Osteocyte (in vitro differentiated cells): ENCODE results near the gene TIGD6. TPM values are rescaled to one million over a fixed set of nuclear protein-coding genes. Genes with fewer than 3 reads are reported as not detected.

ENCODE experiments used
- DNase-seq: peaks from one replicate; pipeline ENCODE4 v3.0.0; 2021; ENCODE audit warnings: mixed read lengths; ENCODE audit not compliant: unreplicated experiment; ENCODE audit errors: extremely low spot score
- H3K27ac Mint-ChIP-seq: one replicate; pipeline ENCODE4 v1.8.0; 2021; ENCODE audit warnings: mild to moderate bottlenecking, mixed read lengths; ENCODE audit not compliant: unreplicated experiment
- H3K27me3 Mint-ChIP-seq: one replicate; pipeline ENCODE4 v1.8.0; 2021; ENCODE audit warnings: mixed read lengths; ENCODE audit not compliant: unreplicated experiment
- H3K36me3 Mint-ChIP-seq: one replicate; pipeline ENCODE4 v1.8.0; 2021; ENCODE audit warnings: mixed read lengths; ENCODE audit not compliant: unreplicated experiment
- H3K4me1 Mint-ChIP-seq: one replicate; pipeline ENCODE4 v1.8.0; 2021; ENCODE audit warnings: mixed read lengths; ENCODE audit not compliant: unreplicated experiment
- H3K4me3 Mint-ChIP-seq: one replicate; pipeline ENCODE4 v1.8.0; 2021; ENCODE audit warnings: mild to moderate bottlenecking, moderate library complexity, mixed read lengths; ENCODE audit not compliant: unreplicated experiment
- H3K9me3 Mint-ChIP-seq: one replicate; pipeline ENCODE4 v1.8.0; 2021; ENCODE audit warnings: mixed read lengths; ENCODE audit not compliant: unreplicated experiment
- CTCF ChIP-seq: fragments of 200-600 bp; sonication (generic); IDR thresholded peaks from 2 replicates; pipeline ENCODE4 v1.5.0; 2021; ENCODE audit warnings: antibody characterized with exemption, mild to moderate bottlenecking, moderate library complexity
- total RNA-seq: library from RNA; stranded (reverse); gene quantifications from 2 replicates; pipeline ENCODE4 v1.2.1, GENCODE V29; 2021

Gene TIGD6
- total RNA-seq, 1 donor from 2014 or later, result 5.9 TPM

- Mint-ChIP-seq H3K27me3 (no peaks in the 10 kb centered on the region), H3K36me3 (no peaks in the 10 kb centered on the region), H3K4me3 (peak overlapping the region; percentile 88), H3K4me1 (peaks cover 52% of the 10 kb centered on the region), H3K9me3 (no peaks in the 10 kb centered on the region), H3K27ac (peak overlapping the region; percentile 99)
- no peak for DNase-seq
- peak; percentile 62 for TF ChIP-seq CTCF
Observed at GRCh38 chr5:149959406-149960236, 40.8 kb downstream of the TIGD6 start.

- no peak for DNase-seq
- Mint-ChIP-seq H3K9me3 (no peaks in the 10 kb centered on the region), H3K4me3 (no peak overlapping the region), H3K36me3 (no peaks in the 10 kb centered on the region), H3K27me3 (no peaks in the 10 kb centered on the region), H3K4me1 (peaks cover 53% of the 10 kb centered on the region), H3K27ac (no peak overlapping the region)
- TF ChIP-seq CTCF, result no peak
Observed at GRCh38 chr5:149957855-149958254, 42.6 kb downstream of the TIGD6 start.

- H3K4me3 Mint-ChIP-seq, result no peak overlapping the region
- H3K36me3 Mint-ChIP-seq, result no peaks in the 10 kb centered on the region
- peak overlapping the region; percentile 45 for H3K27ac Mint-ChIP-seq
- peaks cover 45% of the 10 kb centered on the region for H3K4me1 Mint-ChIP-seq
- H3K27me3 Mint-ChIP-seq, result no peaks in the 10 kb centered on the region
- TF ChIP-seq CTCF, result no peak
- no peaks in the 10 kb centered on the region for H3K9me3 Mint-ChIP-seq
- no peak for DNase-seq
Observed at GRCh38 chr5:149956685-149957084, 43.8 kb downstream of the TIGD6 start.

- Mint-ChIP-seq H3K9me3 (no peaks in the 10 kb centered on the region), H3K4me1 (peaks cover 33% of the 10 kb centered on the region), H3K27ac (no peak overlapping the region), H3K36me3 (no peaks in the 10 kb centered on the region), H3K27me3 (no peaks in the 10 kb centered on the region), H3K4me3 (no peak overlapping the region)
- no peak for DNase-seq
- TF ChIP-seq CTCF, result no peak
Observed at GRCh38 chr5:149954798-149955197, 45.7 kb downstream of the TIGD6 start.

GRCh38 chr5:149953436-149954121 lies 46.9 kb downstream of the TIGD6 start:
- no peak for TF ChIP-seq CTCF
- Mint-ChIP-seq H3K4me3 (no peak overlapping the region), H3K4me1 (peaks cover 23% of the 10 kb centered on the region), H3K36me3 (no peaks in the 10 kb centered on the region), H3K9me3 (no peaks in the 10 kb centered on the region), H3K27me3 (peaks cover under 1% of the 10 kb centered on the region), H3K27ac (no peak overlapping the region)
- DNase-seq, result no peak
